HCT116 (cell line): Measurements from ENCODE around the gene UBR2. TPM values are rescaled to one million over a fixed set of nuclear protein-coding genes. Genes with fewer than 3 reads are reported as not detected.
A peak's percentile ranks its signal among the peaks of the same experiment; 100 is the strongest.

ENCODE experiments used
- ATAC-seq: fragments of 200-7000 bp; cut with Tn5 transposase; 2 replicates; pipeline ENCODE4 v1.9.1; 2020; ENCODE audit warnings: mild to moderate bottlenecking, moderate library complexity
- BruUV-seq: library from RNA; stranded (reverse); fragments of 400-500 nt; replicated peaks from 2 replicates; lab custom pipeline; 2021; lab: Mats Ljungman, UMichigan
- CTCF ChIA-PET: fragments of 300-600 bp; sonication (Branson Sonifier 250); formaldehyde crosslinking; loops from one replicate; lab custom pipeline; 2021; ENCODE audit warnings: antibody characterized with exemption; lab: Charles Lee
- POLR2A ChIA-PET: fragments of 300-600, 350-600 bp; sonication (Branson Sonifier 250); formaldehyde crosslinking; loops from one replicate; lab custom pipeline; 2021; ENCODE audit warnings: antibody characterized with exemption; lab: Charles Lee
- RAD21 ChIA-PET, 2 experiments: fragments of 300-600 bp; sonication (Branson Sonifier 250); formaldehyde crosslinking; loops; one replicate each; lab custom pipeline; 2023; ENCODE audit warnings: low total read pairs in 2 of 2; ENCODE audit not compliant: uncharacterized antibody in 2 of 2, unreplicated experiment in 2 of 2, low non-redundant PET in 1 of 2; lab: Charles Lee
- DNase-seq: peaks from one replicate; pipeline ENCODE4 v3.0.0-alpha.2; 2010; ENCODE audit warnings: low read depth, low spot score
- H2AFZ ChIP-seq: fragments of 200-600 bp; shearing (Covaris generic), sonication (generic); 2 replicates; pipeline ENCODE4 v1.6.1; 2017; ENCODE audit warnings: low read depth, mixed run types, mixed read lengths, antibody characterized with exemption, low read length; ENCODE audit not compliant: poor library complexity, severe bottlenecking
- H3K27ac ChIP-seq: 2 replicates; pipeline ENCODE4 v1.5.1; 2012; ENCODE audit warnings: low read depth, low read length
- H3K27me3 ChIP-seq: fragments of 200-600 bp; sonication (generic); 2 replicates; pipeline ENCODE4 v1.6.1; 2016; ENCODE audit warnings: mixed run types, low read length, mixed read lengths; ENCODE audit not compliant: insufficient read depth
- H3K36me3 ChIP-seq, 2 experiments: fragments of 200-500 bp in 1 of 2; fragments of 200-600 bp in 1 of 2; sonication (Bioruptor generic) in 1 of 2; sonication (generic) in 1 of 2; 2 replicates each; pipeline versions ENCODE4 v1.5.1 to v1.6.1; 2014 to 2016; ENCODE audit warnings: low read length in 2 of 2, inconsistent platforms in 1 of 2, mixed read lengths in 1 of 2, mixed run types in 1 of 2; ENCODE audit not compliant: insufficient read depth in 2 of 2, control insufficient read depth in 1 of 2
- H3K4me1 ChIP-seq, 2 experiments: fragments of 200-600 bp in 1 of 2; sonication (generic) in 1 of 2; 2 replicates each; pipeline versions ENCODE4 v1.5.1 to v1.6.1; 2012 to 2017; ENCODE audit warnings: low read length in 2 of 2, inconsistent platforms in 1 of 2, mild to moderate bottlenecking in 1 of 2, mixed read lengths in 1 of 2, mixed run types in 1 of 2, moderate library complexity in 1 of 2; ENCODE audit not compliant: insufficient read depth in 2 of 2, control insufficient read depth in 1 of 2
- H3K4me2 ChIP-seq: fragments of 200-600 bp; sonication (generic); 2 replicates; pipeline ENCODE4 v1.6.1; 2017; ENCODE audit warnings: mixed run types, low read length, mixed read lengths
- H3K4me3 ChIP-seq, 2 experiments: fragments of 200-600 bp in 1 of 2; sonication (generic) in 1 of 2; replicated peaks in 1 of 2; 2 replicates each; pipeline ENCODE4 v1.5.1; 2011 to 2016; ENCODE audit warnings: low read length in 2 of 2, control low read depth in 1 of 2, low read depth in 1 of 2, mild to moderate bottlenecking in 1 of 2, mixed read lengths in 1 of 2, mixed run types in 1 of 2
- H3K79me2 ChIP-seq: fragments of 200-600 bp; sonication (generic); 2 replicates; pipeline ENCODE4 v1.6.1; 2017; ENCODE audit warnings: mild to moderate bottlenecking, mixed run types, low read length, moderate library complexity, mixed read lengths; ENCODE audit not compliant: insufficient read depth
- H3K9ac ChIP-seq: fragments of 200-600 bp; sonication (generic); 2 replicates; pipeline ENCODE4 v1.6.1; 2016; ENCODE audit warnings: low read length, mixed read lengths
- H3K9me2 ChIP-seq: fragments of 200-600 bp; sonication (generic), shearing (Covaris generic); 2 replicates; pipeline ENCODE4 v1.6.1; 2017; ENCODE audit warnings: mixed run types, mild to moderate bottlenecking, moderate library complexity; ENCODE audit not compliant: insufficient read depth
- H3K9me3 ChIP-seq, 2 experiments: fragments of 200-500 bp in 1 of 2; fragments of 200-600 bp in 1 of 2; sonication (Bioruptor generic) in 1 of 2; sonication (generic) in 1 of 2; 2 replicates each; pipeline ENCODE4 v1.6.1; 2014 to 2017; ENCODE audit warnings: low read length in 2 of 2, mixed read lengths in 2 of 2, inconsistent platforms in 1 of 2, low read depth in 1 of 2, mild to moderate bottlenecking in 1 of 2, mixed run types in 1 of 2, moderate library complexity in 1 of 2; ENCODE audit not compliant: control insufficient read depth in 1 of 2, insufficient read depth in 1 of 2
- H4K20me1 ChIP-seq: fragments of 200-600 bp; sonication (generic), shearing (Covaris generic); 2 replicates; pipeline ENCODE4 v1.6.1; 2017; ENCODE audit warnings: mixed run types, mild to moderate bottlenecking, moderate library complexity; ENCODE audit not compliant: insufficient read depth
- CEBPB ChIP-seq: IDR thresholded peaks from 2 replicates; pipeline ENCODE4 v1.6.1; 2012; ENCODE audit warnings: low read depth
- CTCF ChIP-seq, 3 experiments: fragments of 200-600 bp in 1 of 3; sonication (generic) in 1 of 3; IDR thresholded peaks in 2 of 3; conservative IDR thresholded peaks in 1 of 3; 2 replicates each; pipeline ENCODE4 v1.5.1; 2012 to 2017; ENCODE audit warnings: low read depth in 2 of 3, low read length in 2 of 3, antibody characterized with exemption in 1 of 3, borderline replicate concordance in 1 of 3, control low read depth in 1 of 3, mild to moderate bottlenecking in 1 of 3, mixed read lengths in 1 of 3, mixed run types in 1 of 3, moderate library complexity in 1 of 3; ENCODE audit not compliant: insufficient read depth in 1 of 3
- SRF ChIP-seq: IDR thresholded peaks from 2 replicates; pipeline ENCODE4 v1.6.1; 2012; ENCODE audit warnings: low read depth
- ZBTB33 ChIP-seq: IDR thresholded peaks from 2 replicates; pipeline ENCODE4 v1.6.1; 2011; ENCODE audit warnings: mild to moderate bottlenecking, low read length, moderate library complexity; ENCODE audit not compliant: insufficient replicate concordance; ENCODE audit errors: extremely low read depth
- intact Hi-C: fragments of 100-400 bp; cut with micrococcal nuclease; formaldehyde crosslinking; loops from 2 replicates; pipeline ENCODE4 v1.10.0; 2022
- total RNA-seq: library from RNA; stranded (reverse); gene quantifications from one replicate; pipeline ENCODE4 v1.2.1, GENCODE V29; 2021; ENCODE audit not compliant: unreplicated experiment
- TF ChIP-seq, protein P1 (sequence below): IDR thresholded peaks from 2 replicates; pipeline ENCODE4 v1.6.1; 2012; ENCODE audit warnings: low read depth

Gene UBR2
- total RNA-seq, 1 experiment from 2014 or later, result 20.5 TPM

GRCh38 chr6:42562788-42563405 lies 932 bp upstream of the UBR2 start:
- intact Hi-C loops, result no loop called here
- H2AFZ ChIP-seq, result peak overlapping the region; percentile 99
- H3K9me2 ChIP-seq, result no peaks in the 10 kb centered on the region
- no peaks in the 10 kb centered on the region for H3K36me3 ChIP-seq
- ATAC-seq (no peak), DNase-seq (no peak)
- BruUV-seq, result no TSS peak
- POLR2A ChIA-PET, result interaction anchor here (1.0 to 2.0 kb wide), 4 partner anchors 9 to 317 kb away, joined by 3 to 9 read pairs (median 4); partner anchors contain the start of gene RPL7L1
- CTCF ChIA-PET, result interaction anchor here (0.7 to 3.2 kb wide), 2 partner anchors 16 to 775 kb away, joined by 3 to 35 read pairs; partner anchors contain the start of gene TOMM6
- no peak overlapping the region for H3K27ac ChIP-seq
- no peaks in the 10 kb centered on the region for H3K9me3 ChIP-seq
- TF ChIP-seq SRF, result no peak
- no peak for TF ChIP-seq ZBTB33
- TF ChIP-seq, protein P1, sequence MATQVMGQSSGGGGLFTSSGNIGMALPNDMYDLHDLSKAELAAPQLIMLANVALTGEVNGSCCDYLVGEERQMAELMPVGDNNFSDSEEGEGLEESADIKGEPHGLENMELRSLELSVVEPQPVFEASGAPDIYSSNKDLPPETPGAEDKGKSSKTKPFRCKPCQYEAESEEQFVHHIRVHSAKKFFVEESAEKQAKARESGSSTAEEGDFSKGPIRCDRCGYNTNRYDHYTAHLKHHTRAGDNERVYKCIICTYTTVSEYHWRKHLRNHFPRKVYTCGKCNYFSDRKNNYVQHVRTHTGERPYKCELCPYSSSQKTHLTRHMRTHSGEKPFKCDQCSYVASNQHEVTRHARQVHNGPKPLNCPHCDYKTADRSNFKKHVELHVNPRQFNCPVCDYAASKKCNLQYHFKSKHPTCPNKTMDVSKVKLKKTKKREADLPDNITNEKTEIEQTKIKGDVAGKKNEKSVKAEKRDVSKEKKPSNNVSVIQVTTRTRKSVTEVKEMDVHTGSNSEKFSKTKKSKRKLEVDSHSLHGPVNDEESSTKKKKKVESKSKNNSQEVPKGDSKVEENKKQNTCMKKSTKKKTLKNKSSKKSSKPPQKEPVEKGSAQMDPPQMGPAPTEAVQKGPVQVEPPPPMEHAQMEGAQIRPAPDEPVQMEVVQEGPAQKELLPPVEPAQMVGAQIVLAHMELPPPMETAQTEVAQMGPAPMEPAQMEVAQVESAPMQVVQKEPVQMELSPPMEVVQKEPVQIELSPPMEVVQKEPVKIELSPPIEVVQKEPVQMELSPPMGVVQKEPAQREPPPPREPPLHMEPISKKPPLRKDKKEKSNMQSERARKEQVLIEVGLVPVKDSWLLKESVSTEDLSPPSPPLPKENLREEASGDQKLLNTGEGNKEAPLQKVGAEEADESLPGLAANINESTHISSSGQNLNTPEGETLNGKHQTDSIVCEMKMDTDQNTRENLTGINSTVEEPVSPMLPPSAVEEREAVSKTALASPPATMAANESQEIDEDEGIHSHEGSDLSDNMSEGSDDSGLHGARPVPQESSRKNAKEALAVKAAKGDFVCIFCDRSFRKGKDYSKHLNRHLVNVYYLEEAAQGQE, result no peak
- TF ChIP-seq CEBPB, result no peak
- no peak for TF ChIP-seq CTCF (IDR thresholded peaks at IDR 0.05 in 2 of 3, conservative IDR thresholded peaks at IDR 0.05 in 1 of 3; ENCODE audit: borderline replicate concordance in 1 of 3, insufficient read depth in 1 of 3, low read depth in 2 of 3, low read length in 2 of 3)
- peaks cover 4% of the 10 kb centered on the region; the same call in 1 of the 2 replicates for H4K20me1 ChIP-seq
- H3K4me2 ChIP-seq, result peak overlapping the region; percentile 79
- no peak overlapping the region for H3K9ac ChIP-seq
- peaks cover 2 to 15% of the 10 kb centered on the region in 2 experiments; a peak in 2 of 4 replicates for H3K4me1 ChIP-seq
- RAD21 ChIA-PET, result interaction anchor here in 1 of 2 experiments (1.4 kb wide), 1 partner anchor 15 kb away, joined by 4 read pairs; no protein-coding TSS in a partner anchor
- H3K4me3 ChIP-seq, result no peak overlapping the region
- H3K27me3 ChIP-seq, result no peaks in the 10 kb centered on the region
- peaks cover 38% of the 10 kb centered on the region for H3K79me2 ChIP-seq
